Stimulated activated CD8-positive, alpha-beta memory T cell treated with anti-CD3 and anti-CD28 coated beads, Interleukin-12 subunit alpha, Interleukin-12 subunit beta, amount 100 ng/mL, for 4 hours (primary cell): Measurements from ENCODE around the gene PMEL.
"Not testable (repeated sequence)": the region's sequence is repeated elsewhere in the genome, so short reads cannot be mapped to it uniquely, and the experiment has no call there.

Experiments
- DNase-seq: peaks from one replicate; pipeline ENCODE4 v3.0.0-alpha.2; 2020; ENCODE audit warnings: low read depth

The PMEL gene

DNA sequence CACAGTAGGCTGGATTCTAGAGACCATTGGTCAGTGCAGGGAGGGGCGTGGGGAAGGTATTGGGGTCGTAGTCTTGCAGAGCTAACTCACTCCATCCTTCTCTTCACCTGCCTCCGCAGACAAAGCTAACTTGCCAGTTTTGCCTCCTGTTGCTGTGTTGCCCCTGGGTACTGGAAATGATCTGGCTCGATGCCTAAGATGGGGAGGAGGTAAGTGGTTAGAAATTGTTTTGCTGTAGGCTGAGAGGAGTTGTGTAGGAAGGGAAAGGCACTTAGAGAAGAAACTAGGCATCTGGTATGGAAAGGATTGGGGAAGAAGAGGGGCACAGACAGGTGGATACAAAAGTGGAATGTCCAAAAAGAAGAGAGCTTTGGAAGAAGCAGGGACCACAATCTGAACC lies 23.8 kb downstream of the PMEL start:
- no peak for DNase-seq

GRCh38 chr12:55940065-55940732 lies 25.6 kb downstream of the PMEL start:
- DNase-seq, result peak; percentile 56

DNA sequence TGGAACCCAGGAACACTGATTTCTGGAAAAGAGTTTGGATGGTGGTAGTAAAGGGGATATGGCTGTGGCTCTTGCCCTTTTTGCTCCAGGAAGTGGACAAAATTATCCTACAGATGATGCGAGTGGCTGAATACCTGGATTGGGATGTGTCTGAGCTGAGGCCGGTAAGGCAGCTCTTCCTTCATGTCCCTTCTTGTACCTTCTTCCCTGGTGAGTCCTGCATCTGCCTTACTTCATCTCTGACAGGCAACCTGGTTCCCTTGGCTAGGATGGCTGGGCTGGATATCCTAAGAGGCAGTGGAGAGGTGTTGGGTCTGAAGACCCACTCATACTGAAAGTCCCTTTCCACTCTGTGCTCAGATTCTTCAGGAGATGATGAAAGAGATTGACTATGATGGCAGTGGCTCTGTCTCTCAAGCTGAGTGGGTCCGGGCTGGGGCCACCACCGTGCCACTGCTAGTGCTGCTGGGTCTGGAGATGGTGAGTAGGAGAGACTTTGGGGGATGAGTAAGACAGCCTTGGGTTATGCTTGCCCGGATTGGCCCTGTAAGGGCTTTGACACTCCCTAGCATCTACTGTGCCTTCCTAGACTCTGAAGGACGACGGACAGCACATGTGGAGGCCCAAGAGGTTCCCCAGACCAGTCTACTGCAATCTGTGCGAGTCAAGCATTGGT lies 26.9 kb downstream of the PMEL start:
- DNase-seq, result no peak

DNA sequence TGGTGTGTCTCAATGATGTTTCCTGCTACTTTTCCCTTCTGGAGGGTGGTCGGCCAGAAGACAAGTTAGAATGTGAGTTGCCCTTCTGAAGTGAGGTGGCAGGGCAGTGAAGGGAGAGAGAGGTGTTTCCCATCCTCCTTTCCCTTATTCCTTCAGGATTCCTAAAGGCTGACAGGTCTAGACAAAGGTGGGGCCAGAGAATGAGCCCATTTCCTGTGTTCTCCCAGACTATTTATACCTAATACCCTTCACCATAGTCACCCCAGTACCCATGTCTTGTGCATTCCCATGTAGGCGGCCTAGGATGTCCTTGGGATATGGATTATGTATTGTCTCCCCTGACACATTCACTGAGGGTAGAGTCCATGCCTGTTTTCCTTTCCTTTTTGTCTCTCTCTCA lies 27.9 kb downstream of the PMEL start:
- no peak for DNase-seq

DNA sequence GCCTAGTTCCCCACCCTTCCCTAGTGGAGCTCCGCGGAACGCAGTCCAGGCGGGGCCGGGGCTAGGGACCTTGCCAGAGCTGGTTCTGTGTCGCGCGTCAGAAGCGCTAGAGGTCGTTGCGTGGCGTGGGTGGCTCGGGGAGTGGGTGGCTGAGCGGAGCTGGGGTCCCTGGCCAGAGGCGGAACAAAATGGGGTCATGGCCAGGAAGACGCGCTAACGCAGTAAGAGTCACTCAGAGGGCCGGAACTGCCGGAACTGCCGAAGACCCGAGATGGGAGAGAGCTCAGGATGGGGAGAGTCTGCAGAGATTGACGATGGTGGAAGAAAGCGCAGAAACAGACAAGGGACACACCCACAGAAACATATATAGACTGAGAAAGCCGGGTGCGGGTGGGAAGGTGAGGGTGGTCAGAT lies 30.1 kb downstream of the PMEL start:
- no peak for DNase-seq

GRCh38 chr12:55934773-55935172 lies 31.1 kb downstream of the PMEL start:
- no peak for DNase-seq

GRCh38 chr12:55933799-55934742 lies 31.8 kb downstream of the PMEL start:
- DNase-seq, result no peak

- DNase-seq, result no peak
These were observed 32.6 kb downstream of the PMEL start for GRCh38 chr12:55933169-55933798.

GRCh38 chr12:55932551-55932910 lies 33.3 kb downstream of the PMEL start:
- no peak for DNase-seq

DNA sequence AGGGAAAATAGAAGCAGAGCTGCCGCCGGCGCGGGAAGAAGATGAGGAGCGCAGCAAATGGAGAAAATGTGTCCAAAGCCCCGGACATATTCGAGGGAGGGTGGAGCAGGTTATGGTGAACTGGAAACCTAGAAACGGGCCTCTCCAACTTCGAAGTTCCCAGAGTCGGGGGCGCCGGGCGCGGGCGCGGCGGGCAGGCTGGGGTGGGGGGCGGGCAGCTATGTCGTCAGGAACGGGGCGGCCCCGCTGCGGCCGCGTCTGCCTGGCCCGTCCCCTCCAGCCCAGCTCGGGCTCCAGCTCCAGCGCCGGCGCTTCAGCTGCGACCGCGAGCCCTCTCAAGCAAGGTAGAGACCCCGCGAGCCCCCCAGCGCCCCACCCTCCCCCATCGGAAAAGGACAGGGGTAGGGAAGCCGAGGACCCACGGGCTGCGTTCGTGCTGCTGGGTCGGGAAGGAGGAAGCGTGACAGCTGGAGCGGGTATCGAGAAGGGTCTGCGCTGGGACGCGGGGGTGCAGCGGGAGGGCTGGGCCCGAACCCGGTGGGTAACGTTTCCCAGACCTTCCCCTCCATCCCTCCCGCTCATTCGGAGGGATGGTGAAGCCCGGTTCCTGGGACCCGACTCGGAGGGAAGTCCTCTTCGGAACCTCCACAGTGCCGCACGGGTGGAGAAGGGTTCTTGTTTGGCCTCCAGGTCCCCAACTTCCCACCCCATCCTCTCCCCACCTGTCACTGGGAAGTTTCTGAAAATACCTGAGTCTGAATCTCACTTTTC lies 33.9 kb downstream of the PMEL start:
- no peak for DNase-seq

- no peak for DNase-seq
These were observed 34.5 kb downstream of the PMEL start for GRCh38 chr12:55931317-55931779.

- DNase-seq, result peak; percentile 31
These were observed 35.0 kb downstream of the PMEL start, which contains the start of gene DGKA for GRCh38 chr12:55930771-55931316. Gene DGKA, plus strand, starts transcription at chr12:55931162. Its CDS starts 5,342 bp downstream, at chr12:55936504.

DNA sequence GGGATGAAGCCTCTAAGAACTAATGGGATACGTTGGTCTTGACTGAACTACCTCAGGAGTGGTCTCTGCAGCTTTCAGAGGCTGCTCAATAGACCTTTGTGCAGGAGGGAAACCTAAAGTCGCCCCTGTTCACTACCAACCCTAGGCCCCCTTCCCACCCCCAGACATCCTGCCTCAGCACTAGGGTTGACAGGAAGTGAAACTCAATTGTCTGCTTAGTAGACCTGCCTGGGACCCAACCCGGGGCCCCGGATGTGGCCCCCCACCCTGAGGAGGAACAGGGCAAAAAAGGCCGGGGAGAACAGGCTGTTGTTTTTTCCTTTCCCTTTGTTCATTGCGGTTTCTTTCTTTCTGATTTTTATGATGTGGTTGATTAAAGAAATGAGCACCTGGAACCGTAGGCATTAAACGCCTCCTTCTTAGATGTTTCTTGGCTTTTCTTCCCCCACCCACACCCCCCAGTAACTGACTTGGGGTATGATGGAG lies 36.5 kb downstream of the PMEL start:
- DNase-seq, result peak; percentile 66

GRCh38 chr12:55927588-55928502 lies 38.0 kb downstream of the PMEL start, which contains the start of gene PYM1:
Gene PYM1, minus strand, starts transcription at chr12:55927894. Its CDS starts 133 bp downstream, at chr12:55927761.
- DNase-seq, result peak; percentile 38

- peak; percentile 85 for DNase-seq
These were observed 38.9 kb downstream of the PMEL start for GRCh38 chr12:55926738-55927587.

- DNase-seq, result no peak
These were observed 39.7 kb downstream of the PMEL start for GRCh38 chr12:55925870-55926737.

GRCh38 chr12:55925371-55925770 lies 40.5 kb downstream of the PMEL start:
- no peak for DNase-seq

GRCh38 chr12:55923648-55924047 lies 42.2 kb downstream of the PMEL start:
- not testable (repeated sequence) for DNase-seq
